PC-9 (cell line): ENCODE data around the gene ZNF772. TPM values are rescaled to one million over a fixed set of nuclear protein-coding genes. Genes with fewer than 3 reads are reported as not detected.

Experiments
- BruUV-seq: library from RNA; stranded (reverse); fragments of 400-500 nt; replicated peaks from 2 replicates; lab custom pipeline; 2021; lab: Mats Ljungman, UMichigan
- CTCF ChIA-PET: fragments of 300-600 bp; sonication (Branson Sonifier 250); formaldehyde crosslinking; loops from one replicate; lab custom pipeline; 2022; ENCODE audit warnings: antibody characterized with exemption; lab: Charles Lee
- POLR2A ChIA-PET: fragments of 300-600 bp; sonication (Branson Sonifier 250); formaldehyde crosslinking; loops from one replicate; lab custom pipeline; 2022; ENCODE audit warnings: antibody characterized with exemption; ENCODE audit not compliant: unreplicated experiment; lab: Charles Lee
- DNase-seq, 2 experiments: peaks; one replicate each; pipeline versions ENCODE4 v3.0.0 to v3.0.0-alpha.2; 2015 to 2022; ENCODE audit warnings: mixed read lengths in 1 of 2
- H2AFZ ChIP-seq: fragments of 200-600 bp; sonication (generic); 2 replicates; pipeline ENCODE4 v1.8.1; 2017; ENCODE audit warnings: antibody characterized with exemption
- H3F3A ChIP-seq: fragments of 200-600 bp; sonication (generic); 2 replicates; pipeline ENCODE4 v1.8.1; 2017; ENCODE audit warnings: antibody characterized with exemption, mild to moderate bottlenecking, low read depth; ENCODE audit not compliant: insufficient read depth
- H3K27ac ChIP-seq: fragments of 200-600 bp; sonication (generic); 2 replicates; pipeline ENCODE4 v1.6.1; 2016; ENCODE audit warnings: mixed run types
- H3K27me3 ChIP-seq: fragments of 200-600 bp; sonication (generic); 2 replicates; pipeline ENCODE4 v1.6.1; 2016; ENCODE audit warnings: low read depth, mixed run types; ENCODE audit not compliant: insufficient read depth
- H3K36me3 ChIP-seq: fragments of 200-600 bp; sonication (generic); 2 replicates; pipeline ENCODE4 v1.6.1; 2016; ENCODE audit warnings: low read depth, mixed run types
- H3K4me1 ChIP-seq: fragments of 200-600 bp; sonication (generic); replicated peaks from 2 replicates; pipeline ENCODE4 v1.6.1; 2016; ENCODE audit warnings: mixed run types; ENCODE audit not compliant: insufficient read depth
- H3K4me2 ChIP-seq: fragments of 200-600 bp; sonication (generic); 2 replicates; pipeline ENCODE4 v1.6.1; 2017; ENCODE audit warnings: mixed run types
- H3K4me3 ChIP-seq: fragments of 200-600 bp; sonication (generic); 2 replicates; pipeline ENCODE4 v1.6.1; 2016; ENCODE audit warnings: mixed run types
- H3K79me2 ChIP-seq: fragments of 200-600 bp; sonication (generic); 2 replicates; pipeline ENCODE4 v1.6.1; 2017; ENCODE audit warnings: low read depth, mixed run types
- H3K9me2 ChIP-seq: fragments of 200-600 bp; sonication (generic); 2 replicates; pipeline ENCODE4 v1.8.1; 2017; ENCODE audit warnings: mild to moderate bottlenecking; ENCODE audit not compliant: insufficient read depth
- H3K9me3 ChIP-seq: fragments of 200-600 bp; sonication (generic); 2 replicates; pipeline ENCODE4 v1.8.1; 2016; ENCODE audit warnings: low read depth; ENCODE audit not compliant: insufficient read depth
- H4K20me1 ChIP-seq: fragments of 200-600 bp; sonication (generic); 2 replicates; pipeline ENCODE4 v1.8.1; 2017; ENCODE audit not compliant: insufficient read depth
- EZH2 ChIP-seq: fragments of 200-600 bp; sonication (generic); IDR thresholded peaks from 2 replicates; pipeline ENCODE4 v1.8.0; 2017; ENCODE audit warnings: antibody characterized with exemption, low read depth
- intact Hi-C: fragments of 100-400 bp; cut with micrococcal nuclease; formaldehyde crosslinking; loops from one replicate; pipeline ENCODE4 v1.10.0; 2022; ENCODE audit not compliant: unreplicated experiment
- total RNA-seq: library from RNA; stranded (reverse); gene quantifications from 2 replicates; pipeline ENCODE4 v1.2.3, GENCODE V29; 2021
- TF ChIP-seq, protein P1 (sequence below): fragments of 200-600 bp; sonication (generic); conservative IDR thresholded peaks from 2 replicates; pipeline ENCODE4 v1.6.1; 2017; ENCODE audit warnings: mixed run types, antibody characterized with exemption, mild to moderate bottlenecking, moderate library complexity

Gene ZNF772
- total RNA-seq, 1 experiment from 2014 or later, result 9.1 TPM

DNA sequence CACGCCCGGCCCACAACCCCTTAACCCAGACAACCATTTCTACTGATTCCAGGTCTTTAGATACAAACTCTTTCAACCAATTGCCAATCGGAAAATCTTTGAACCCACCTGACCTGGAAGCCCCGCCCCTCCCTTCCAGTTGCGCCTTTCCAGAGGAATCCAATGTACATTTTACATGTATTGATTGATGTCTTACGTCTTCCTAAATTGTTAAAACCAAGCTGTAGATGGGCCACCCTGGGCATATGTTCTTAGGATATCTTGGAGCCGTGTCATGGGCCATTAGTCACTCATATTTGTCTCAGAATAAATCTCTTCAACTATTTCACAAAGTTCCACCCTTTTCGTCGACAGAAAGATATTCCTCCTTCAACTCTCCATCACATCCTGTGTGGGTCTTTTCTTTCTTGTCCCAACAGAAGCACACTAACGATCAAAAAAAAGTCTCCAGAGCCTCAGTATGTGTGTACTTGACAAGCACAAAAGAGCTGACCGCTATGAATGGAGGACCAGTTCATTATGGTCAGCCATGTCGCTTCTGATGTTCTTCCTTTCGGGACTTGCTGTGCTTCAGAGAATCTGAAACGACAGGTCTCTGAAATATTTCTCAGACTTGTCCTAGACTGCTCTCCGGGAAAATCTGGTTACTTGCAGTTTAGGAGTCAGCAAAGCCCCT lies 42.8 kb downstream of the ZNF772 start:
- ChIA-PET POLR2A (no interaction called here), CTCF (no interaction called here)
- peaks cover 10% of the 10 kb centered on the region for H3K36me3 ChIP-seq
- peak overlapping the region; percentile 81 for H3K4me3 ChIP-seq
- H3K9me3 ChIP-seq, result no peaks in the 10 kb centered on the region
- no peaks in the 10 kb centered on the region for H3F3A ChIP-seq
- no peaks in the 10 kb centered on the region for H3K27me3 ChIP-seq
- H3K27ac ChIP-seq, result no peak overlapping the region
- no peaks in the 10 kb centered on the region for H3K9me2 ChIP-seq
- peak overlapping the region; percentile 85 for H2AFZ ChIP-seq
- TF ChIP-seq, protein P1, sequence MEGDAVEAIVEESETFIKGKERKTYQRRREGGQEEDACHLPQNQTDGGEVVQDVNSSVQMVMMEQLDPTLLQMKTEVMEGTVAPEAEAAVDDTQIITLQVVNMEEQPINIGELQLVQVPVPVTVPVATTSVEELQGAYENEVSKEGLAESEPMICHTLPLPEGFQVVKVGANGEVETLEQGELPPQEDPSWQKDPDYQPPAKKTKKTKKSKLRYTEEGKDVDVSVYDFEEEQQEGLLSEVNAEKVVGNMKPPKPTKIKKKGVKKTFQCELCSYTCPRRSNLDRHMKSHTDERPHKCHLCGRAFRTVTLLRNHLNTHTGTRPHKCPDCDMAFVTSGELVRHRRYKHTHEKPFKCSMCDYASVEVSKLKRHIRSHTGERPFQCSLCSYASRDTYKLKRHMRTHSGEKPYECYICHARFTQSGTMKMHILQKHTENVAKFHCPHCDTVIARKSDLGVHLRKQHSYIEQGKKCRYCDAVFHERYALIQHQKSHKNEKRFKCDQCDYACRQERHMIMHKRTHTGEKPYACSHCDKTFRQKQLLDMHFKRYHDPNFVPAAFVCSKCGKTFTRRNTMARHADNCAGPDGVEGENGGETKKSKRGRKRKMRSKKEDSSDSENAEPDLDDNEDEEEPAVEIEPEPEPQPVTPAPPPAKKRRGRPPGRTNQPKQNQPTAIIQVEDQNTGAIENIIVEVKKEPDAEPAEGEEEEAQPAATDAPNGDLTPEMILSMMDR, result no peak
- no peak for TF ChIP-seq EZH2
- no peak for DNase-seq
- TSS peak; percentile 92 for BruUV-seq
- peak overlapping the region; percentile 75 for H3K4me2 ChIP-seq
- H4K20me1 ChIP-seq, result no peaks in the 10 kb centered on the region
- H3K79me2 ChIP-seq, result peaks cover 41% of the 10 kb centered on the region
- peaks cover 16% of the 10 kb centered on the region for H3K4me1 ChIP-seq
- intact Hi-C loops, result loop anchor here (1.0 to 2.0 kb wide), 6 partner anchors 23 to 748 kb away; partner anchors contain the start of genes TRAPPC2B, ZNF17, ZNF419 and ZNF547

GRCh38 chr19:57421037-57421436 lies 56.3 kb downstream of the ZNF772 start:
- no peaks in the 10 kb centered on the region for H3K27me3 ChIP-seq
- H3K4me3 ChIP-seq, result no peak overlapping the region
- BruUV-seq, result no TSS peak
- H3K79me2 ChIP-seq, result no peaks in the 10 kb centered on the region
- no peak for DNase-seq
- H3K4me1 ChIP-seq, result no peaks in the 10 kb centered on the region
- H3K9me2 ChIP-seq, result no peaks in the 10 kb centered on the region
- no peak overlapping the region for H2AFZ ChIP-seq
- TF ChIP-seq, protein P1, result no peak
- no peak for TF ChIP-seq EZH2
- no peaks in the 10 kb centered on the region for H3F3A ChIP-seq
- peaks cover 45% of the 10 kb centered on the region for H3K36me3 ChIP-seq
- intact Hi-C loops, result no loop called here
- POLR2A ChIA-PET, result no interaction called here
- CTCF ChIA-PET, result no interaction called here
- H3K27ac ChIP-seq, result no peak overlapping the region
- H3K9me3 ChIP-seq, result peaks cover 48% of the 10 kb centered on the region
- H3K4me2 ChIP-seq, result no peak overlapping the region
- H4K20me1 ChIP-seq, result no peaks in the 10 kb centered on the region

- Histone ChIP-seq H3K4me2 (no peak overlapping the region), H3F3A (no peaks in the 10 kb centered on the region), H3K9me3 (peaks cover 48% of the 10 kb centered on the region), H3K9me2 (no peaks in the 10 kb centered on the region), H3K4me1 (no peaks in the 10 kb centered on the region), H3K79me2 (no peaks in the 10 kb centered on the region), H4K20me1 (no peaks in the 10 kb centered on the region), H3K27ac (no peak overlapping the region), H3K27me3 (no peaks in the 10 kb centered on the region), H3K4me3 (no peak overlapping the region), H3K36me3 (peaks cover 47% of the 10 kb centered on the region), H2AFZ (no peak overlapping the region)
- no TSS peak for BruUV-seq
- no peak for DNase-seq
- intact Hi-C loops, result no loop called here
- ChIA-PET POLR2A (no interaction called here), CTCF (no interaction called here)
- TF ChIP-seq, protein P1, result no peak
- TF ChIP-seq EZH2, result no peak
Observed at GRCh38 chr19:57419439-57419838, 57.9 kb downstream of the ZNF772 start.

Other genes with a start within 250 kb of the ZNF772 start
- 0.55 and 3.9 TPM in 2 replicates for gene AURKC, start 246.5 kb downstream of the ZNF772 start, total RNA-seq
- 13.5 and 19.8 TPM in 2 replicates for gene ZNF805, start 236.9 kb downstream of the ZNF772 start, total RNA-seq
- gene ZNF460, start 197.1 kb downstream of the ZNF772 start, total RNA-seq, result 84.0 and 94.2 TPM in 2 replicates
- 8.9 and 9.5 TPM in 2 replicates for gene ZNF543, start 157.1 kb downstream of the ZNF772 start, total RNA-seq
- gene ZNF304, start 126.3 kb downstream of the ZNF772 start, total RNA-seq, result 10.9 and 11.4 TPM in 2 replicates
- 14.1 and 15.3 TPM in 2 replicates for gene TRAPPC2B, start 114.0 kb downstream of the ZNF772 start, total RNA-seq
- gene ZNF547, start 114.0 kb downstream of the ZNF772 start, total RNA-seq, result 3.1 and 6.0 TPM in 2 replicates
- gene ZNF548, start 87.7 kb downstream of the ZNF772 start, total RNA-seq, result 18.0 and 18.2 TPM in 2 replicates
- 10.5 TPM in 2 replicates for gene ZNF17, start 66.4 kb downstream of the ZNF772 start, total RNA-seq
- 17.9 and 19.4 TPM in 2 replicates for gene ZNF749, start 42.2 kb downstream of the ZNF772 start, total RNA-seq
- 0.70 and 0.98 TPM in 2 replicates for gene VN1R1, start 20.4 kb downstream of the ZNF772 start, total RNA-seq
- 12.9 and 15.2 TPM in 2 replicates for gene ZNF419, start 10.2 kb upstream of the ZNF772 start, total RNA-seq
- 12.1 and 14.0 TPM in 2 replicates for gene ZNF773, start 22.4 kb upstream of the ZNF772 start, total RNA-seq
- gene ZNF549, start 49.8 kb upstream of the ZNF772 start, total RNA-seq, result 5.2 and 6.5 TPM in 2 replicates
- 18.2 and 19.8 TPM in 2 replicates for gene ZNF550, start 82.3 kb upstream of the ZNF772 start, total RNA-seq
- gene ZNF416, start 101.3 kb upstream of the ZNF772 start, total RNA-seq, result 4.8 and 5.6 TPM in 2 replicates
- 2.2 TPM in 2 replicates for gene ZIK1, start 106.6 kb upstream of the ZNF772 start, total RNA-seq
- gene ZNF530, start 122.3 kb upstream of the ZNF772 start, total RNA-seq, result 9.5 and 10.5 TPM in 2 replicates
- 16.5 and 19.1 TPM in 2 replicates for gene ZNF134, start 136.7 kb upstream of the ZNF772 start, total RNA-seq
- 7.9 and 11.4 TPM in 2 replicates for gene ZNF211, start 155.6 kb upstream of the ZNF772 start, total RNA-seq
- not detected in 2 replicates for gene ZSCAN4, start 191.4 kb upstream of the ZNF772 start, total RNA-seq
- gene ZNF551, start 204.4 kb upstream of the ZNF772 start, total RNA-seq, result 9.6 and 9.8 TPM in 2 replicates
- 0.17 and 0.20 TPM in 2 replicates for gene ZNF154, start 231.6 kb upstream of the ZNF772 start, total RNA-seq